ENCODE results near the gene RAD51D.
A peak's percentile ranks its signal among the peaks of the same experiment; 100 is the strongest.

Gene RAD51D

DNA sequence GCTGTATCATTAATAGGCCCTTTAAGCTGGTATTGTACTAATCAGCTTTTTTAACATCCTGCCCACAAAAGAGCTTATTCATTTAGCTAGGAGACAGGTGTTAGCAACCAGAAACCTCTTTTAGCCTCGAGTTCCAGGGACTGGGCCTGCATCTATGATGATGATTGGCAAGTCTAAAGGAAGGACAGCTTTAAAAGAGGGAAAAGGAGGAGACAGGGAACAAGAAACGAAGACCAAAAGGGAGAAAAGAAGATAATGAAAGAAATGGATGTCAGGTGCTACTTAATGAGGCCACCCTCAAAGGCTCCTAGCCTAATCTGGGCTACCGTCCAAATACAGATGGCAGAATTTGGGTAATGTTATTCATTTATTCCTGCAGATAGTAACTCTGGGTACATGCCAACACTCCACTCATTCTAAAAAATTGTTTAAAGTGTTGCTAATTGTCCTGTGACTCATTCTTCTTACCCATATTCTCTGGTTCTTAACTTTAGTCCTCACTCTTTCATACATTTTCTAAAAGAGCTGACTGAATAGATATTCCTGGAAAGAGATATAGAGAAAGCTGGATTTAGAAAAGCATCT lies 37.5 kb downstream of the RAD51D start (continued):
- TF ChIP-seq ZFP37 (tag by site-specific recombination; IDR thresholded peaks at IDR 0.05) = no peak
- no peak for TF ChIP-seq ZNF350 (tag by site-specific recombination; IDR thresholded peaks at IDR 0.05)
- TF ChIP-seq ZNF24 (tag by site-specific recombination; IDR thresholded peaks at IDR 0.05) = peak; percentile 51; the same call in 1 of the 2 replicates
- TF ChIP-seq ZNF600 (tag by site-specific recombination; IDR thresholded peaks at IDR 0.05) = 0 out of 2 replicates have a peak, but pooled peaks have one; percentile 33
- no peak for TF ChIP-seq FEZF1 (tag by site-specific recombination; IDR thresholded peaks at IDR 0.05)
- no peak for TF ChIP-seq YY2 (tag by site-specific recombination; IDR thresholded peaks at IDR 0.05)
- no peak for TF ChIP-seq ZNF140 (tag by site-specific recombination; IDR thresholded peaks at IDR 0.05)
- no peak for TF ChIP-seq ZBTB20 (tag by site-specific recombination; IDR thresholded peaks at IDR 0.05)
- no peak for TF ChIP-seq MEIS1 (CRISPR knock-in tag; IDR thresholded peaks at IDR 0.05; ENCODE audit: borderline replicate concordance)
- TF ChIP-seq ZNF155 (tag by site-specific recombination; IDR thresholded peaks at IDR 0.05) = no peak
- TF ChIP-seq, protein P1, sequence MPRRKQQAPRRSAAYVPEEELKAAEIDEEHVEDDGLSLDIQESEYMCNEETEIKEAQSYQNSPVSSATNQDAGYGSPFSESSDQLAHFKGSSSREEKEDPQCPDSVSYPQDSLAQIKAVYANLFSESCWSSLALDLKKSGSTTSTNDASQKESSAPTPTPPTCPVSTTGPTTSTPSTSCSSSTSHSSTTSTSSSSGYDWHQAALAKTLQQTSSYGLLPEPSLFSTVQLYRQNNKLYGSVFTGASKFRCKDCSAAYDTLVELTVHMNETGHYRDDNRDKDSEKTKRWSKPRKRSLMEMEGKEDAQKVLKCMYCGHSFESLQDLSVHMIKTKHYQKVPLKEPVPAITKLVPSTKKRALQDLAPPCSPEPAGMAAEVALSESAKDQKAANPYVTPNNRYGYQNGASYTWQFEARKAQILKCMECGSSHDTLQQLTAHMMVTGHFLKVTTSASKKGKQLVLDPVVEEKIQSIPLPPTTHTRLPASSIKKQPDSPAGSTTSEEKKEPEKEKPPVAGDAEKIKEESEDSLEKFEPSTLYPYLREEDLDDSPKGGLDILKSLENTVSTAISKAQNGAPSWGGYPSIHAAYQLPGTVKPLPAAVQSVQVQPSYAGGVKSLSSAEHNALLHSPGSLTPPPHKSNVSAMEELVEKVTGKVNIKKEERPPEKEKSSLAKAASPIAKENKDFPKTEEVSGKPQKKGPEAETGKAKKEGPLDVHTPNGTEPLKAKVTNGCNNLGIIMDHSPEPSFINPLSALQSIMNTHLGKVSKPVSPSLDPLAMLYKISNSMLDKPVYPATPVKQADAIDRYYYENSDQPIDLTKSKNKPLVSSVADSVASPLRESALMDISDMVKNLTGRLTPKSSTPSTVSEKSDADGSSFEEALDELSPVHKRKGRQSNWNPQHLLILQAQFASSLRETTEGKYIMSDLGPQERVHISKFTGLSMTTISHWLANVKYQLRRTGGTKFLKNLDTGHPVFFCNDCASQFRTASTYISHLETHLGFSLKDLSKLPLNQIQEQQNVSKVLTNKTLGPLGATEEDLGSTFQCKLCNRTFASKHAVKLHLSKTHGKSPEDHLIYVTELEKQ (tag by site-specific recombination; IDR thresholded peaks at IDR 0.05; ENCODE audit: borderline replicate concordance) = no peak
- no peak for TF ChIP-seq ZNF292 (tag by site-specific recombination; IDR thresholded peaks at IDR 0.05; ENCODE audit: borderline replicate concordance, low read depth)
- TF ChIP-seq, protein P2, sequence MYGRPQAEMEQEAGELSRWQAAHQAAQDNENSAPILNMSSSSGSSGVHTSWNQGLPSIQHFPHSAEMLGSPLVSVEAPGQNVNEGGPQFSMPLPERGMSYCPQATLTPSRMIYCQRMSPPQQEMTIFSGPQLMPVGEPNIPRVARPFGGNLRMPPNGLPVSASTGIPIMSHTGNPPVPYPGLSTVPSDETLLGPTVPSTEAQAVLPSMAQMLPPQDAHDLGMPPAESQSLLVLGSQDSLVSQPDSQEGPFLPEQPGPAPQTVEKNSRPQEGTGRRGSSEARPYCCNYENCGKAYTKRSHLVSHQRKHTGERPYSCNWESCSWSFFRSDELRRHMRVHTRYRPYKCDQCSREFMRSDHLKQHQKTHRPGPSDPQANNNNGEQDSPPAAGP (tag by site-specific recombination; IDR thresholded peaks at IDR 0.05) = no peak
- TF ChIP-seq, protein P3, sequence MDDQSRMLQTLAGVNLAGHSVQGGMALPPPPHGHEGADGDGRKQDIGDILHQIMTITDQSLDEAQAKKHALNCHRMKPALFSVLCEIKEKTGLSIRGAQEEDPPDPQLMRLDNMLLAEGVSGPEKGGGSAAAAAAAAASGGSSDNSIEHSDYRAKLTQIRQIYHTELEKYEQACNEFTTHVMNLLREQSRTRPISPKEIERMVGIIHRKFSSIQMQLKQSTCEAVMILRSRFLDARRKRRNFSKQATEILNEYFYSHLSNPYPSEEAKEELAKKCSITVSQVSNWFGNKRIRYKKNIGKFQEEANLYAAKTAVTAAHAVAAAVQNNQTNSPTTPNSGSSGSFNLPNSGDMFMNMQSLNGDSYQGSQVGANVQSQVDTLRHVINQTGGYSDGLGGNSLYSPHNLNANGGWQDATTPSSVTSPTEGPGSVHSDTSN (CRISPR knock-in tag; IDR thresholded peaks at IDR 0.05) = no peak
- TF ChIP-seq, protein P4, sequence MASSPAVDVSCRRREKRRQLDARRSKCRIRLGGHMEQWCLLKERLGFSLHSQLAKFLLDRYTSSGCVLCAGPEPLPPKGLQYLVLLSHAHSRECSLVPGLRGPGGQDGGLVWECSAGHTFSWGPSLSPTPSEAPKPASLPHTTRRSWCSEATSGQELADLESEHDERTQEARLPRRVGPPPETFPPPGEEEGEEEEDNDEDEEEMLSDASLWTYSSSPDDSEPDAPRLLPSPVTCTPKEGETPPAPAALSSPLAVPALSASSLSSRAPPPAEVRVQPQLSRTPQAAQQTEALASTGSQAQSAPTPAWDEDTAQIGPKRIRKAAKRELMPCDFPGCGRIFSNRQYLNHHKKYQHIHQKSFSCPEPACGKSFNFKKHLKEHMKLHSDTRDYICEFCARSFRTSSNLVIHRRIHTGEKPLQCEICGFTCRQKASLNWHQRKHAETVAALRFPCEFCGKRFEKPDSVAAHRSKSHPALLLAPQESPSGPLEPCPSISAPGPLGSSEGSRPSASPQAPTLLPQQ (tag by site-specific recombination; IDR thresholded peaks at IDR 0.05) = no peak
- TF ChIP-seq, protein P5, sequence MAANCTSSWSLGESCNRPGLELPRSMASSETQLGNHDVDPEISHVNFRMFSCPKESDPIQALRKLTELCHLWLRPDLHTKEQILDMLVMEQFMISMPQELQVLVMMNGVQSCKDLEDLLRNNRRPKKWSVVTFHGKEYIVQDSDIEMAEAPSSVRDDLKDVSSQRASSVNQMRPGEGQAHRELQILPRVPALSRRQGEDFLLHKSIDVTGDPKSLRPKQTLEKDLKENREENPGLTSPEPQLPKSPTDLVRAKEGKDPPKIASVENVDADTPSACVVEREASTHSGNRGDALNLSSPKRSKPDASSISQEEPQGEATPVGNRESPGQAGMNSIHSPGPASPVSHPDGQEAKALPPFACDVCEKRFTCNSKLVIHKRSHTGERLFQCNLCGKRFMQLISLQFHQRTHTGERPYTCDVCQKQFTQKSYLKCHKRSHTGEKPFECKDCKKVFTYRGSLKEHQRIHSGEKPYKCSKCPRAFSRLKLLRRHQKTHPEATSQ (tag by site-specific recombination; IDR thresholded peaks at IDR 0.05) = no peak
- TF ChIP-seq ZNF184 (tag by site-specific recombination; IDR thresholded peaks at IDR 0.05) = no peak
- TF ChIP-seq GLI4 (tag by site-specific recombination; IDR thresholded peaks at IDR 0.05) = no peak
- no peak for TF ChIP-seq ZNF658 (tag by site-specific recombination; IDR thresholded peaks at IDR 0.05)
- TF ChIP-seq, protein P6, sequence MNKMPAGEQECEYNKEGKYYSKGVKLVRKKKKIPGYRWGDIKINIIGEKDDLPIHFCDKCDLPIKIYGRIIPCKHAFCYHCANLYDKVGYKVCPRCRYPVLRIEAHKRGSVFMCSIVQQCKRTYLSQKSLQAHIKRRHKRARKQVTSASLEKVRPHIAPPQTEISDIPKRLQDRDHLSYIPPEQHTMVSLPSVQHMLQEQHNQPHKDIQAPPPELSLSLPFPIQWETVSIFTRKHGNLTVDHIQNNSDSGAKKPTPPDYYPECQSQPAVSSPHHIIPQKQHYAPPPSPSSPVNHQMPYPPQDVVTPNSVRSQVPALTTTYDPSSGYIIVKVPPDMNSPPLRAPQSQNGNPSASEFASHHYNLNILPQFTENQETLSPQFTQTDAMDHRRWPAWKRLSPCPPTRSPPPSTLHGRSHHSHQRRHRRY (tag by site-specific recombination; IDR thresholded peaks at IDR 0.05) = no peak
- TF ChIP-seq ZNF157 (tag by site-specific recombination; IDR thresholded peaks at IDR 0.05) = no peak
- no peak for TF ChIP-seq RBAK (tag by site-specific recombination; IDR thresholded peaks at IDR 0.05)
- TF ChIP-seq ZNF677 (tag by site-specific recombination; IDR thresholded peaks at IDR 0.05) = no peak
- no peak for TF ChIP-seq ZNF670 (tag by site-specific recombination; IDR thresholded peaks at IDR 0.05; ENCODE audit: low read depth)
- TF ChIP-seq, protein P7, sequence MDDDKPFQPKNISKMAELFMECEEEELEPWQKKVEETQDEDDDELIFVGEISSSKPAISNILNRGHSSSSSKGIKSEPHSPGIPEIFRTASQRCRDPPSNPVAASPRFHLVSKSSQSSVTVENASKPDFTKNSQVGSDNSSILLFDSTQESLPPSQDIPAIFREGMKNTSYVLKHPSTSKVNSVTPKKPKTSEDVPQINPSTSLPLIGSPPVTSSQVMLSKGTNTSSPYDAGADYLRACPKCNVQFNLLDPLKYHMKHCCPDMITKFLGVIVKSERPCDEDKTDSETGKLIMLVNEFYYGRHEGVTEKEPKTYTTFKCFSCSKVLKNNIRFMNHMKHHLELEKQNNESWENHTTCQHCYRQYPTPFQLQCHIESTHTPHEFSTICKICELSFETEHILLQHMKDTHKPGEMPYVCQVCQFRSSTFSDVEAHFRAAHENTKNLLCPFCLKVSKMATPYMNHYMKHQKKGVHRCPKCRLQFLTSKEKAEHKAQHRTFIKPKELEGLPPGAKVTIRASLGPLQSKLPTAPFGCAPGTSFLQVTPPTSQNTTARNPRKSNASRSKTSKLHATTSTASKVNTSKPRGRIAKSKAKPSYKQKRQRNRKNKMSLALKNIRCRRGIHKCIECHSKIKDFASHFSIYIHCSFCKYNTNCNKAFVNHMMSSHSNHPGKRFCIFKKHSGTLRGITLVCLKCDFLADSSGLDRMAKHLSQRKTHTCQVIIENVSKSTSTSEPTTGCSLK (tag by site-specific recombination; IDR thresholded peaks at IDR 0.05) = no peak
- TF ChIP-seq ZNF747 (tag by site-specific recombination; IDR thresholded peaks at IDR 0.05) = no peak
- no peak for TF ChIP-seq ZNF549 (tag by site-specific recombination; IDR thresholded peaks at IDR 0.05)
- TF ChIP-seq, protein P8, sequence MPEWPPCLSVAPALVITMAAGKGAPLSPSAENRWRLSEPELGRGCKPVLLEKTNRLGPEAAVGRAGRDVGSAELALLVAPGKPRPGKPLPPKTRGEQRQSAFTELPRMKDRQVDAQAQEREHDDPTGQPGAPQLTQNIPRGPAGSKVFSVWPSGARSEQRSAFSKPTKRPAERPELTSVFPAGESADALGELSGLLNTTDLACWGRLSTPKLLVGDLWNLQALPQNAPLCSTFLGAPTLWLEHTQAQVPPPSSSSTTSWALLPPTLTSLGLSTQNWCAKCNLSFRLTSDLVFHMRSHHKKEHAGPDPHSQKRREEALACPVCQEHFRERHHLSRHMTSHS (tag by site-specific recombination; IDR thresholded peaks at IDR 0.05) = no peak
